A549 (cell line): ENCODE measurements around the gene BLACAT1. TPM values are rescaled to one million over a fixed set of nuclear protein-coding genes. Genes with fewer than 3 reads are reported as not detected.

Experiments
- ATAC-seq, 2 experiments: fragments of 200-7000 bp in 1 of 2; fragments of >200 bp in 1 of 2; cut with Nextera tagmentation in 1 of 2; cut with Tn5 transposase in 1 of 2; 3 replicates each; pipeline versions ENCODE4 v1.8.0 to v1.9.1; 2018 to 2020; ENCODE audit warnings: mild to moderate bottlenecking in 1 of 2, moderate library complexity in 1 of 2
- CTCF ChIA-PET: fragments of 300-600 bp; sonication (Branson Sonifier 250); formaldehyde crosslinking; extraction: SDS; loops from one replicate; lab custom pipeline; 2021; ENCODE audit warnings: antibody characterized with exemption, inconsistent platforms; lab: Yijun Ruan, JAX
- POLR2A ChIA-PET: fragments of 350-600 bp; formaldehyde crosslinking; extraction: SDS; loops from one replicate; lab custom pipeline; 2021; ENCODE audit warnings: antibody characterized with exemption, inconsistent platforms; lab: Yijun Ruan, JAX
- DNase-seq, 2 experiments: peaks; one replicate each; pipeline versions ENCODE4 v3.0.0 to v3.0.0-alpha.2; 2011 to 2016; ENCODE audit warnings: low read depth in 1 of 2, low spot score in 1 of 2
- FAIRE-seq: peaks from 2 replicates; lab custom pipeline; 2011; peaks lifted over from hg19 to GRCh38; lab: Jason Lieb, UNC
- H3K27ac ChIP-seq, 2 experiments: fragments of >200 bp; sonication (Bioruptor Twin); formaldehyde crosslinking; 3 replicates each; pipeline ENCODE4 v1.5.1; 2016 to 2017
- H3K4me1 ChIP-seq: fragments of >200 bp; sonication (Bioruptor Twin); formaldehyde crosslinking; 3 replicates; pipeline ENCODE4 v1.6.1; 2016
- H3K4me2 ChIP-seq: fragments of >200 bp; sonication (Bioruptor Twin); formaldehyde crosslinking; 3 replicates; pipeline ENCODE4 v1.6.1; 2016
- H3K4me3 ChIP-seq: fragments of >200 bp; sonication (Bioruptor Twin); formaldehyde crosslinking; 3 replicates; pipeline ENCODE4 v1.5.1; 2016
- H3K9me3 ChIP-seq: fragments of >200 bp; sonication (Bioruptor Twin); formaldehyde crosslinking; 3 replicates; pipeline ENCODE4 v1.6.1; 2016
- CBX8 ChIP-seq: fragments of 200-600 bp; sonication (generic); IDR thresholded peaks from 2 replicates; pipeline ENCODE4 v1.6.1; 2016
- EHF ChIP-seq: fragments of 250-450 bp; sonication (Bioruptor Pico); IDR thresholded peaks from 2 replicates; pipeline ENCODE4 v1.5.0; 2020; ENCODE audit warnings: mild to moderate bottlenecking
- ESRRA ChIP-seq: fragments of 150-350 bp; IDR thresholded peaks from 2 replicates; pipeline ENCODE4 v1.6.1; 2014; ENCODE audit warnings: mild to moderate bottlenecking, low read length, borderline replicate concordance
- FOSB ChIP-seq: fragments of 250-450 bp; sonication (Bioruptor Pico); IDR thresholded peaks from 2 replicates; pipeline ENCODE4 v1.5.0; 2020; ENCODE audit warnings: mild to moderate bottlenecking, moderate library complexity
- HOXB5 ChIP-seq: fragments of 250-450 bp; sonication (Bioruptor Pico); IDR thresholded peaks from 2 replicates; pipeline ENCODE4 v1.5.0; 2020; ENCODE audit warnings: mild to moderate bottlenecking, moderate library complexity
- KDM5A ChIP-seq: fragments of 200-600 bp; sonication (generic); IDR thresholded peaks from 2 replicates; pipeline ENCODE4 v1.6.1; 2016; ENCODE audit warnings: antibody characterized with exemption, mild to moderate bottlenecking
- MAZ ChIP-seq: fragments of 150-350 bp; IDR thresholded peaks from 2 replicates; pipeline ENCODE4 v1.6.1; 2014; ENCODE audit warnings: antibody characterized with exemption, low read depth, low read length, borderline replicate concordance
- PHF8 ChIP-seq: fragments of 200-600 bp; sonication (generic); IDR thresholded peaks from 2 replicates; pipeline ENCODE4 v1.6.1; 2016; ENCODE audit warnings: low read depth, mild to moderate bottlenecking, antibody characterized with exemption, moderate library complexity, borderline replicate concordance
- POLR2AphosphoS2 ChIP-seq: conservative IDR thresholded peaks from 2 replicates; pipeline ENCODE4 v1.6.1; 2012; ENCODE audit warnings: low read length, improper control_type of control experiment, inconsistent platforms
- RARB ChIP-seq: fragments of 250-450 bp; sonication (Bioruptor Pico); IDR thresholded peaks from 2 replicates; pipeline ENCODE4 v1.8.0; 2021; ENCODE audit warnings: mild to moderate bottlenecking, moderate library complexity
- RCOR1 ChIP-seq: fragments of 150-350 bp; IDR thresholded peaks from 2 replicates; pipeline ENCODE4 v1.6.1; 2014; ENCODE audit warnings: antibody characterized with exemption, low read length, low read depth
- REST ChIP-seq: fragments of 200-600 bp; sonication (generic); IDR thresholded peaks from 2 replicates; pipeline ENCODE4 v1.6.1; 2016; ENCODE audit warnings: antibody characterized with exemption, mild to moderate bottlenecking, moderate library complexity
- RFX5 ChIP-seq: fragments of 450-650 bp; IDR thresholded peaks from 2 replicates; pipeline ENCODE4 v1.7.1; 2014; ENCODE audit warnings: antibody characterized with exemption, mild to moderate bottlenecking, moderate library complexity
- RNF2 ChIP-seq: fragments of 200-600 bp; sonication (generic); IDR thresholded peaks from 2 replicates; pipeline ENCODE4 v1.6.1; 2016; ENCODE audit warnings: low read depth, mild to moderate bottlenecking, antibody characterized with exemption, moderate library complexity, borderline replicate concordance
- ZC3H11A ChIP-seq: fragments of 450-650 bp; IDR thresholded peaks from 2 replicates; pipeline ENCODE4 v1.6.1; 2014; ENCODE audit warnings: antibody characterized with exemption, mild to moderate bottlenecking
- ZFP36 ChIP-seq: fragments of 450-650 bp; IDR thresholded peaks from 2 replicates; pipeline ENCODE4 v1.6.1; 2014; ENCODE audit warnings: borderline replicate concordance; ENCODE audit not compliant: partially characterized antibody
- WGBS: methylation state at CpG from one replicate; pipeline ENCODE4 v1.1.6; 2017; ENCODE audit errors: missing lambda C conversion rate; 5-methylcytosine and 5-hydroxymethylcytosine counted together
- polyA plus RNA-seq, 4 experiments: library from polyadenylated mRNA; depleted of rRNA in 3 of 4; stranded (reverse); fragments of >200 nt; fragmentation: RNase III in 1 of 4; extraction: RNeasy Plus Mini Kit Qiagen cat#74134 plus additional on column Dnase treatment in 1 of 4; gene quantifications; 2 replicates in 3 of 4; 3 replicates in 1 of 4; pipeline ENCODE4 v1.2.3, GENCODE V29; 2011 to 2017
- TF ChIP-seq, protein P1 (sequence below): fragments of 250-450 bp; sonication (Bioruptor Pico); IDR thresholded peaks from 2 replicates; pipeline ENCODE4 v1.5.0; 2020; ENCODE audit warnings: low read depth, mild to moderate bottlenecking, moderate library complexity
- TF ChIP-seq, protein P2 (sequence below): fragments of 450-650 bp; IDR thresholded peaks from 2 replicates; pipeline ENCODE4 v1.6.1; 2014; ENCODE audit warnings: antibody characterized with exemption
- TF ChIP-seq, protein P3 (sequence below): IDR thresholded peaks from 2 replicates; pipeline ENCODE4 v1.6.1; 2012
- TF ChIP-seq, protein P4 (sequence below): fragments of 250-450 bp; sonication (Bioruptor Pico); IDR thresholded peaks from 2 replicates; pipeline ENCODE4 v1.5.0; 2021; ENCODE audit warnings: mild to moderate bottlenecking, moderate library complexity, borderline replicate concordance

The BLACAT1 gene
- polyA plus RNA-seq, 2 of the 4 experiments (the other 2 are of a cell fraction), result 0.09 TPM; not detected in 1

- ATAC-seq (0 out of 6 replicates have a peak, but pooled peaks of 1 of the 2 experiments have one; percentile 5), DNase-seq (no peak), FAIRE-seq (no peak)
- Histone ChIP-seq H3K9me3 (no peaks in the 10 kb centered on the region), H3K4me3 (no peak overlapping the region), H3K4me1 (peaks cover 17% of the 10 kb centered on the region), H3K4me2 (no peak overlapping the region), H3K27ac (0 out of 6 replicates have a peak overlapping the region, but pooled peaks of 1 of the 2 experiments have one; percentile 1)
- no peak for TF ChIP-seq POLR2AphosphoS2
- no peak for TF ChIP-seq ZC3H11A
- TF ChIP-seq ESRRA, result no peak
- TF ChIP-seq REST, result no peak
- TF ChIP-seq, protein P1, sequence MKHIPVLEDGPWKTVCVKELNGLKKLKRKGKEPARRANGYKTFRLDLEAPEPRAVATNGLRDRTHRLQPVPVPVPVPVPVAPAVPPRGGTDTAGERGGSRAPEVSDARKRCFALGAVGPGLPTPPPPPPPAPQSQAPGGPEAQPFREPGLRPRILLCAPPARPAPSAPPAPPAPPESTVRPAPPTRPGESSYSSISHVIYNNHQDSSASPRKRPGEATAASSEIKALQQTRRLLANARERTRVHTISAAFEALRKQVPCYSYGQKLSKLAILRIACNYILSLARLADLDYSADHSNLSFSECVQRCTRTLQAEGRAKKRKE (CRISPR knock-in tag), result no peak
- TF ChIP-seq RNF2, result no peak
- no peak for TF ChIP-seq RFX5
- no peak for TF ChIP-seq RARB (CRISPR knock-in tag)
- TF ChIP-seq EHF, result no peak
- TF ChIP-seq ZFP36, result no peak
- TF ChIP-seq MAZ, result no peak
- TF ChIP-seq, protein P2, sequence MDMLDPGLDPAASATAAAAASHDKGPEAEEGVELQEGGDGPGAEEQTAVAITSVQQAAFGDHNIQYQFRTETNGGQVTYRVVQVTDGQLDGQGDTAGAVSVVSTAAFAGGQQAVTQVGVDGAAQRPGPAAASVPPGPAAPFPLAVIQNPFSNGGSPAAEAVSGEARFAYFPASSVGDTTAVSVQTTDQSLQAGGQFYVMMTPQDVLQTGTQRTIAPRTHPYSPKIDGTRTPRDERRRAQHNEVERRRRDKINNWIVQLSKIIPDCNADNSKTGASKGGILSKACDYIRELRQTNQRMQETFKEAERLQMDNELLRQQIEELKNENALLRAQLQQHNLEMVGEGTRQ, result no peak
- no peak for TF ChIP-seq HOXB5 (CRISPR knock-in tag)
- no peak for TF ChIP-seq FOSB (CRISPR knock-in tag)
- TF ChIP-seq, protein P3, sequence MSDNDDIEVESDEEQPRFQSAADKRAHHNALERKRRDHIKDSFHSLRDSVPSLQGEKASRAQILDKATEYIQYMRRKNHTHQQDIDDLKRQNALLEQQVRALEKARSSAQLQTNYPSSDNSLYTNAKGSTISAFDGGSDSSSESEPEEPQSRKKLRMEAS, result no peak
- TF ChIP-seq, protein P4, sequence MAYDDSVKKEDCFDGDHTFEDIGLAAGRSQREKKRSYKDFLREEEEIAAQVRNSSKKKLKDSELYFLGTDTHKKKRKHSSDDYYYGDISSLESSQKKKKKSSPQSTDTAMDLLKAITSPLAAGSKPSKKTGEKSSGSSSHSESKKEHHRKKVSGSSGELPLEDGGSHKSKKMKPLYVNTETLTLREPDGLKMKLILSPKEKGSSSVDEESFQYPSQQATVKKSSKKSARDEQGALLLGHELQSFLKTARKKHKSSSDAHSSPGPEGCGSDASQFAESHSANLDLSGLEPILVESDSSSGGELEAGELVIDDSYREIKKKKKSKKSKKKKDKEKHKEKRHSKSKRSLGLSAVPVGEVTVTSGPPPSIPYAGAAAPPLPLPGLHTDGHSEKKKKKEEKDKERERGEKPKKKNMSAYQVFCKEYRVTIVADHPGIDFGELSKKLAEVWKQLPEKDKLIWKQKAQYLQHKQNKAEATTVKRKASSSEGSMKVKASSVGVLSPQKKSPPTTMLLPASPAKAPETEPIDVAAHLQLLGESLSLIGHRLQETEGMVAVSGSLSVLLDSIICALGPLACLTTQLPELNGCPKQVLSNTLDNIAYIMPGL (CRISPR knock-in tag), result no peak
- no peak for TF ChIP-seq CBX8
- CTCF ChIA-PET, result interaction anchor here (0.6 to 26.5 kb wide), 10 partner anchors 11 to 208 kb away, joined by 3 to 560 read pairs (median 98); partner anchors contain the start of genes BLACAT1 and KLHDC8A
- 45% methylated on average over 14 of the region's 15 CpGs for WGBS
- POLR2A ChIA-PET, result no interaction called here
Observed at GRCh38 chr1:205481629-205482151, 25.8 kb upstream of the BLACAT1 start.

DNA sequence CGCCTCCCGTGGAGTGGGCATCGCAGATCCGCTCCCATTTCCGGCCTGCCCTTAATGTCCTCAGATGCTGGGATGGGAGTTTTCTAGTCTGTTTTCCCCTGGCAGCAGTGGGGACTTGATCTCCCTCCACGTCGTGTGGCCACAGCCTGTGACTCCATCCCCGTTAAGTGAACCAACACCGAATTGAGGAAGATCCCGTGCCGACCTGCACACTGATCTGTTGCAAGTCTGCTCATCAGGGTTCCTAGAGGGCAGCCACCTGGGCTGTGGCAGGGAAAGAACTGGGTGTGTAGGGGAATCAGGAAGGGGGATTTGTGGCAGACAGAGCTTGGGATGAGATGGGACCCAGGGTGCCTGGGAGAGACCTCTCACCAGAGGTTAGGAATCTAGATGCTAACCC, 25.4 kb upstream of the BLACAT1 start:
- WGBS, result 57% methylated on average over 11 of the region's 11 CpGs
- Histone ChIP-seq H3K9me3 (peaks cover 4% of the 10 kb centered on the region; the same call in 1 of the 3 replicates), H3K4me1 (peaks cover 17% of the 10 kb centered on the region), H3K4me2 (no peak overlapping the region), H3K4me3 (no peak overlapping the region), H3K27ac (no peak overlapping the region)
- ATAC-seq (no peak), FAIRE-seq (no peak), DNase-seq (no peak)
- ChIA-PET POLR2A (no interaction called here), CTCF (interaction anchor here (2.7 to 26.5 kb wide), 6 partner anchors 21 to 144 kb away, joined by 8 to 560 read pairs (median 154); partner anchors contain the start of genes BLACAT1 and KLHDC8A)
- TF ChIP-seq KDM5A (no peak), ZC3H11A (no peak), PHF8 (no peak), RCOR1 (no peak)
